Nephron (organoid): Measurements from ENCODE around the gene AOC2.

Experiments used
- H3K27ac Mint-ChIP-seq, 3 experiments: 2 replicates each; pipeline ENCODE4 v1.8.0; 2020; ENCODE audit warnings: mixed read lengths in 3 of 3, mild to moderate bottlenecking in 2 of 3, moderate library complexity in 1 of 3
- H3K27me3 Mint-ChIP-seq: 2 replicates; pipeline ENCODE4 v1.8.0; 2021; ENCODE audit warnings: low read depth, mild to moderate bottlenecking, moderate library complexity, mixed read lengths
- H3K36me3 Mint-ChIP-seq: 2 replicates; pipeline ENCODE4 v1.8.0; 2020; ENCODE audit warnings: low read depth, mixed read lengths
- H3K4me1 Mint-ChIP-seq: 2 replicates; pipeline ENCODE4 v1.8.0; 2020; ENCODE audit warnings: mixed read lengths
- H3K4me3 Mint-ChIP-seq, 3 experiments: 2 replicates each; pipeline ENCODE4 v1.8.0; 2020; ENCODE audit warnings: mild to moderate bottlenecking in 3 of 3, mixed read lengths in 3 of 3, moderate library complexity in 2 of 3
- H3K9me3 Mint-ChIP-seq: 2 replicates; pipeline ENCODE4 v1.8.0; 2020; ENCODE audit warnings: mixed read lengths
- TF ChIP-seq, protein P1 (sequence below), 3 experiments: fragments of 200-600 bp; sonication (generic); IDR thresholded peaks; one replicate each; pipeline ENCODE4 v1.5.0; 2021; ENCODE audit warnings: antibody characterized with exemption in 3 of 3; ENCODE audit not compliant: unreplicated experiment in 3 of 3

The AOC2 gene

DNA sequence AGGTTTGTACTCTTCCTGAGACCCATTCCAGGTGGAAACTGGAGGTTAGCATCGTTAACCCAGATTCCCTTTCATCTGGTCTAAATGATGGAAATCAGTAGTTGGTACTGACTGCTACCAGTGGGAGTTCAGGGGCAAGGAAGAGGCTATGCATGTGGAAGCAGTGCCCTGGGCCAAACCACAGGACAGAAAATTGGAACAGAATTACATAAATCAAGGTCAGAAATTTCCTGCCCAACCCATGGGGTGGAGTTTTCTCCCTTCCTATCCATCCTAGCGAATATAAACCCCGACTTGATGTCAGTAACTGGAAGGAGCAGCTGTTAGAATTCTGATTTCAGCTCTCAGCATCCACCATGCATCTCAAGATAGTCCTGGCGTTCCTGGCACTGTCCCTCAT, at the start of gene AOC2:
TSS of gene AOC2 (plus strand) at position 310 of the 400 bp plus-strand sequence. CDS start at position 357, 47 bp downstream.
- Mint-ChIP-seq H3K36me3 (peaks cover 26% of the 10 kb centered on the region), H3K27ac (no peak within 1 kb of the TSS), H3K4me3 (no peak within 1 kb of the TSS), H3K4me1 (no peaks in the 10 kb centered on the region), H3K9me3 (no peaks in the 10 kb centered on the region), H3K27me3 (no peaks in the 10 kb centered on the region)
- TF ChIP-seq, protein P1, sequence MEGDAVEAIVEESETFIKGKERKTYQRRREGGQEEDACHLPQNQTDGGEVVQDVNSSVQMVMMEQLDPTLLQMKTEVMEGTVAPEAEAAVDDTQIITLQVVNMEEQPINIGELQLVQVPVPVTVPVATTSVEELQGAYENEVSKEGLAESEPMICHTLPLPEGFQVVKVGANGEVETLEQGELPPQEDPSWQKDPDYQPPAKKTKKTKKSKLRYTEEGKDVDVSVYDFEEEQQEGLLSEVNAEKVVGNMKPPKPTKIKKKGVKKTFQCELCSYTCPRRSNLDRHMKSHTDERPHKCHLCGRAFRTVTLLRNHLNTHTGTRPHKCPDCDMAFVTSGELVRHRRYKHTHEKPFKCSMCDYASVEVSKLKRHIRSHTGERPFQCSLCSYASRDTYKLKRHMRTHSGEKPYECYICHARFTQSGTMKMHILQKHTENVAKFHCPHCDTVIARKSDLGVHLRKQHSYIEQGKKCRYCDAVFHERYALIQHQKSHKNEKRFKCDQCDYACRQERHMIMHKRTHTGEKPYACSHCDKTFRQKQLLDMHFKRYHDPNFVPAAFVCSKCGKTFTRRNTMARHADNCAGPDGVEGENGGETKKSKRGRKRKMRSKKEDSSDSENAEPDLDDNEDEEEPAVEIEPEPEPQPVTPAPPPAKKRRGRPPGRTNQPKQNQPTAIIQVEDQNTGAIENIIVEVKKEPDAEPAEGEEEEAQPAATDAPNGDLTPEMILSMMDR (IDR thresholded peaks at IDR 0.05; ENCODE audit: unreplicated experiment in 3 of 3): no peak

- Mint-ChIP-seq H3K27ac (peak overlapping the region in 1 of 3 experiments; percentile 81), H3K4me1 (peaks cover 28% of the 10 kb centered on the region), H3K36me3 (peaks cover 6% of the 10 kb centered on the region), H3K9me3 (no peaks in the 10 kb centered on the region), H3K4me3 (peak overlapping the region in 1 of 3 experiments; percentile 79), H3K27me3 (no peaks in the 10 kb centered on the region)
- TF ChIP-seq, protein P1 (IDR thresholded peaks at IDR 0.05; ENCODE audit: unreplicated experiment in 3 of 3): no peak
Measured at GRCh38 chr17:42795061-42795460, 49.3 kb upstream of the AOC2 start.

GRCh38 chr17:42795465-42795864, 48.9 kb upstream of the AOC2 start:
- Mint-ChIP-seq H3K4me1 (peaks cover 28% of the 10 kb centered on the region), H3K27me3 (no peaks in the 10 kb centered on the region), H3K9me3 (no peaks in the 10 kb centered on the region), H3K36me3 (peaks cover 6% of the 10 kb centered on the region), H3K27ac (peak overlapping the region in 2 of 3 experiments; percentile 29 to 81), H3K4me3 (peak overlapping the region; percentile 67 to 79 (median 74))
- TF ChIP-seq, protein P1 (IDR thresholded peaks at IDR 0.05; ENCODE audit: unreplicated experiment in 3 of 3): no peak

DNA sequence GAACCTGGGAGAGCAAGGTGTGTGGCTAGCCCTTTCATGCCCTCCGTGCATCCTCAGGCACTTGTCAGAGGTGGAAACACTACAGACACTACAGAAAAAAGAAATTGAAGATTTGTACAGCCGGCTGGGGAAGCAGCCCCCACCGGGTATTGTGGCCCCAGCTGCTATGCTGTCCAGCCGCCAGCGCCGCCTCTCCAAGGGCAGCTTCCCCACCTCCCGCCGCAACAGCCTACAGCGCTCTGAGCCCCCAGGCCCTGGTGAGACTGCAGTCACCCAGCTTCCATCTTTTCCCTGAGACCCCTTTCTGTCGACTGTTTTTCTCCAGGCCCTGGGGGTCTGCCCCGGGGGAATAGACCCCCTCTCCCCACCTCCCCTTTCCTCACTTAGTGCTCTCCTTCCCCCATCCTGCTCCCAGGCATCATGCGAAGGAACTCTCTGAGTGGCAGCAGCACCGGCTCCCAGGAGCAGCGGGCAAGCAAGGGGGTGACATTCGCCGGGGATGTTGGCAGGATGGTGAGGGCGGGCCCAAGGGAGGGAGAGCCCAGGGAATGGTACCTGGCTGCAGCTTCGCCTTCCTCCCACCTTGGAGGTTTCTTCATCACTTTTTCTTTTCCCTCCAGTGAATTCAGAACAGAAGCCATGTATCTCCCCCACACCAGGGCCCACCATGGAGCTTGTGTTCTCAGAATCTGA, 48.2 kb upstream of the AOC2 start:
- H3K36me3 Mint-ChIP-seq: peaks cover 6% of the 10 kb centered on the region
- no peaks in the 10 kb centered on the region for H3K27me3 Mint-ChIP-seq
- H3K4me3 Mint-ChIP-seq: peak overlapping the region; percentile 97 to 99 (median 98)

GRCh38 chr17:42797067-42798007, 47.0 kb upstream of the AOC2 start:
- peaks cover 6% of the 10 kb centered on the region for H3K36me3 Mint-ChIP-seq

More for the DNA sequence above, 48.2 kb upstream of the AOC2 start:
- Mint-ChIP-seq H3K4me1 (peaks cover 28% of the 10 kb centered on the region), H3K27ac (peak overlapping the region; percentile 85 to 98 (median 97)), H3K9me3 (no peaks in the 10 kb centered on the region)
- TF ChIP-seq, protein P1 (IDR thresholded peaks at IDR 0.05; ENCODE audit: unreplicated experiment in 3 of 3): no peak

More at GRCh38 chr17:42797067-42798007, 47.0 kb upstream of the AOC2 start:
- H3K4me1 Mint-ChIP-seq: peaks cover 28% of the 10 kb centered on the region
- TF ChIP-seq, protein P1 (IDR thresholded peaks at IDR 0.05; ENCODE audit: unreplicated experiment in 3 of 3): no peak
- peak overlapping the region; percentile 85 to 98 (median 97) for H3K27ac Mint-ChIP-seq
- H3K4me3 Mint-ChIP-seq: peak overlapping the region; percentile 97 to 99 (median 98)
- H3K27me3 Mint-ChIP-seq: no peaks in the 10 kb centered on the region
- H3K9me3 Mint-ChIP-seq: no peaks in the 10 kb centered on the region
